Endometrial microvascular endothelial cells (primary cell): Measurements from ENCODE around the gene ATP6V1G3. TPM values are rescaled to one million over a fixed set of nuclear protein-coding genes. Genes with fewer than 3 reads are reported as not detected.
"Not testable (repeated sequence)": the region's sequence is repeated elsewhere in the genome, so short reads cannot be mapped to it uniquely, and the experiment has no call there.

Experiments used
- in situ Hi-C: cut with HindIII; loops from 2 replicates; pipeline ENCODE4 v1.10.0; 2017; ENCODE audit warnings: low sequenced_read_pairs, low pct_unique_long_range_greater_than_20kb; ENCODE audit errors: inconsistent ontology term
- total RNA-seq: library from RNA; depleted of rRNA; stranded (reverse); fragments of >200 nt; gene quantifications from one replicate; pipeline ENCODE4 v1.2.3, GENCODE V29; 2015; ENCODE audit errors: inconsistent ontology term

The ATP6V1G3 gene, protein sequence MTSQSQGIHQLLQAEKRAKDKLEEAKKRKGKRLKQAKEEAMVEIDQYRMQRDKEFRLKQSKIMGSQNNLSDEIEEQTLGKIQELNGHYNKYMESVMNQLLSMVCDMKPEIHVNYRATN
- total RNA-seq, result not detected

DNA sequence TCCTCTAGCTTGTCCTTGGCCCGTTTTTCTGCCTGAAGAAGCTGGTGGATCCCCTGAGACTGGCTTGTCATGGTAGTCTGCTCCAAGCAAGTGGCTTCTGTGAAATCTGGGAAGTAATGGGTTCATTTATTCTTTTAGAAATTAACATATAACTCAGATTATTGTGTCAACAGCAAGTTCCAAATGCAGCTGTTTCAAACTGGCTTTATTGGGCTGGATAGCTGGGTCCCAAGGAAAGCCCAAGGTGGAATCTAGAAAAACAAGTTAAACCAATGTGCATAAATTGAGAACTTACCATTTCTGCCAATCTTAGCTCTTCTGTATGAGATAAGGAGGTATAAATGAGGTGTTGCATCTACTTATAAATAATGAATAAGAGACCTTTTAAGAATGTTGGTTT is at the start of gene ATP6V1G3:
TSS of gene ATP6V1G3 (minus strand) at position 101 of the 400 bp plus-strand sequence. CDS start at position 71, 30 bp downstream.
- in situ Hi-C loops, result no loop called here

GRCh38 chr1:198588845-198589244 is 48.4 kb upstream of the ATP6V1G3 start:
- in situ Hi-C loops, result no loop called here

DNA sequence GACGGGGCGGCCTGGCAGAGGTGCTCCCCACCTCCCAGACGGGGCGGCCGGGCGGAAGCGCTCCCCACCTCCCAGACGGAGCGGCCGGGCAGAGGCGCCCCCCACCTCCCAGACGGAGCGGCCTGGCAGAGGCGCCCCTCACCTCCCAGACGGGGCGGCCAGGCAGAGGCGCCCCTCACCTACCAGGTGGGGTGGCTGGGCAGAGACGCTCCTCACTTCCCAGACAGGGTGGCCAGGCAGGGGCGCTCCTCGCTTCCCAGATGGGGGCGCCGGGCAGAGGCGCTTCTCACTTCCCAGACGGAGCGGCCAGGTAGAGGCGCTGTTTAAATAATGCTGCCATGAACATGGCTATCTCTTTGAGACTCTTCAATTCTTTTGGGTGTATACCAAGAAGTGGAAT is 43.7 kb upstream of the ATP6V1G3 start:
- in situ Hi-C loops, result no loop called here

DNA sequence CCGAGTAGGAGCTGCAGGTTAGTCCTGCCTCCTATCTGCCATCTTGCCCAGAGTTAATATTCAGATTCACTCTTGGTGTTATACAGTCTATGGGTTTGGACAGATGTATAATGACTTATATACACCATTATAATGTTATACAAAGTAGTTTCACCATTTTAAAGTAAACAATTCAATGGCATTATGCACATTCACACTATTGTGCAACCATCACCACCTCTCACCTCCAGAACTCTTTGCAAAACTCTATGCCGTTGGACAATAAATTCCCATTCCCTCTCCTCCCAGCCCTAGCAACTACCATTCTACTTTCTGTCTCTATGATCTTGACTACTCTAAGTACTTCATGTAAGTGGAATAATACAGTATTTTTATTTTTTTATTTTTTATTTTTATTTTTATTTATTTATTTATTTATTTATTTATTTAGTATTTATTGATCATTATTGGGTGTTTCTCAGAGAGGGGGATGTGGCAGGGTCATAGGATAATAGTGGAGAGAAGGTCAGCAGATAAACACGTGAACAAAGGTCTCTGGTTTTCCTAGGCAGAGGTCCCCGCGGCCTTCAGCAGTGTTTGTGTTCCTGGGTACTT is 42.8 kb upstream of the ATP6V1G3 start:
- in situ Hi-C loops, result not testable (repeated sequence)

- in situ Hi-C loops, result no loop called here
These were observed 37.0 kb upstream of the ATP6V1G3 start for GRCh38 chr1:198577444-198577843.

- in situ Hi-C loops, result no loop called here
These were observed 35.5 kb upstream of the ATP6V1G3 start for GRCh38 chr1:198575798-198576641.

DNA sequence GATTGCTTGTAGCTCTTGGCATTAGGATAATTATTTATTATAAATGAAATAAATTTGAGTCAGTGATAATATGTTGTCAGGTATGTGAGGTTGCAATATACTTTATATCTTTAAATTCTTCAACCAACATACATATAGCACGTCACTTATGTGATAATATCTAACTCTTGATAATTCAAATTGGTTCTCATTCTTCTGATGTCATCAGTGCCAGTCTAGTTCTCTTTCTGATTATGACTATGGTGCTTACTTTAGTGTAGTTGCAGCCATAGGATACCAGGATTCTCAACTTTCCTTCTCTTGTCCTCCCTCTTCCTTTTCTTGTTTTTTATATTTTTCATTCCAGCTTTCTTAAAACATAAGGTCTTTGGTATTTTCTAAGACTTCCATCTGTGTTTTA is 34.8 kb upstream of the ATP6V1G3 start:
- in situ Hi-C loops, result no loop called here

GRCh38 chr1:198574325-198574724 is 33.8 kb upstream of the ATP6V1G3 start:
- in situ Hi-C loops, result no loop called here

GRCh38 chr1:198564716-198565115 is 24.2 kb upstream of the ATP6V1G3 start:
- in situ Hi-C loops, result no loop called here

- in situ Hi-C loops, result no loop called here
These were observed 23.7 kb upstream of the ATP6V1G3 start for GRCh38 chr1:198564157-198564556.

DNA sequence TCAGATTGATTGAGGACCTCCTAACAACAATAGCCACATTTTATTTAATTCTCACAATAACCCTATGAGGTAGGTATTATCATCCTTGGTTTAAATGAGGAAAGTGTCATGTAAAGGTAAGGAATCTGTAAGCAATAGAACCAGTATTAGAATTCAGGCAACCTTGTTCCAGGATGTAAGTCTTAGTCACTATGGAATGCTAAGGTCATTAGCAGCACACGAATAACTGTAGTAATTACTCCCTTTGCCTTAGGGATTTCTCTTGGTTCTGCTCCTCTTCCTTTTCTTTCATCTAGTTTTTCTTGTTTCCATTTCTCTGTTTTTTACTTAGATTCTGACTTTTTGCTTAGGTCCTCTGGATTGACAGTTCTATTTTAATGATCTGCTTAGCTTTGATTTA is 23.1 kb upstream of the ATP6V1G3 start:
- in situ Hi-C loops, result no loop called here

GRCh38 chr1:198560161-198560560 is 19.7 kb upstream of the ATP6V1G3 start:
- in situ Hi-C loops, result no loop called here

DNA sequence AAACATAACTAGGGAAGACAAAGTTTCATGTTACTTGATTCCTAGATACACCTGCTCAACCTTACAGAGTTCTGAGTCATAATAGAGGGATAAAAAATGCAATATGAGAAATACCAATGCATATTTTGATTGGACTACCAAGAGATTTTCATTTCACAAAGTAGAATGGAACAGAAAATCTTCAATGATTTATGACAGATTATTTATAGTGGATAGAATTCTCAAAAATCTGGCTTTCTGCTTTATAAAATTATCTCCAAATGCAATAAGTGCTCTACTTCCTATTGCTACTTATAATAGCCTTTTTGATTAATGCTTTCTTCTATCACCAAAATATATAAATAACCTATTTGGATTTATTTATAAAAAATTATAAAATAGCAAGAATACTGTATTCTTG is 18.9 kb upstream of the ATP6V1G3 start:
- in situ Hi-C loops, result no loop called here

DNA sequence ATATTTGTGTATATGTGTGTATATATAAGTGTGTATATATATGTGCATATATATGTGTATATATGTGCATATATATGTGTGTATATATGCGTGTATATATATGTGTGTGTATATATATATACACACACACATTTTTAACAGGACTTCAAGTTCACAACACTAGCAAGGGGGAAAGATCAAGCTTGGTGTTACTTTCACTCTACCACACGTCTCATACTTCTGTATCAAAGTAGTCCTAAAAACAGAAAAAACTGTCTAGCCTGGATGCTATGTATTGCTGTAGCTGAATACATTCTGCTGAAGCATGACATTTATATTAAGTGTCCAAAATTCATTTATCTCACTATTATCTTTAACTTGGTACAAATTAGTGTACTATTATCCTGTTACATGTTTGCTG is 17.9 kb upstream of the ATP6V1G3 start:
- in situ Hi-C loops, result no loop called here

DNA sequence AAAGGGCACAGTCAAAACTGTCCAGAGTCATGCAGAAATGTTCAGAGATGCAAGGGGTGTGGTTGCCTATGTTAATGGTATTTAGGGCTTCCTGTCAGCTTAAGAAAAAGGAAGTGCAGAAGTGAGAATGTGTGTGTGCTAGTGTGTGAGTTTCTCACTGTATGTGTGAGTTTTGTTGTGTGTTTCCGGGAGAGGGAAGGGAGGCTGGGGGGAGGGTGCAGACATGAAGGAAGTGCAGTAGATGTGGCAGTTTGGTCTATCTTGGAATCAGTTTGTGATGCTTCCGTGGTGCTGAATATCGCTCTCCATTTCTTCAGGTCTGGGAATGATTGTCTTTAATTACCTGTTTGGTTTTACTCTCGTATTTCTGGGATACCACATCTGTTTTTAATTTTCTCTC is 16.5 kb upstream of the ATP6V1G3 start:
- in situ Hi-C loops, result no loop called here

DNA sequence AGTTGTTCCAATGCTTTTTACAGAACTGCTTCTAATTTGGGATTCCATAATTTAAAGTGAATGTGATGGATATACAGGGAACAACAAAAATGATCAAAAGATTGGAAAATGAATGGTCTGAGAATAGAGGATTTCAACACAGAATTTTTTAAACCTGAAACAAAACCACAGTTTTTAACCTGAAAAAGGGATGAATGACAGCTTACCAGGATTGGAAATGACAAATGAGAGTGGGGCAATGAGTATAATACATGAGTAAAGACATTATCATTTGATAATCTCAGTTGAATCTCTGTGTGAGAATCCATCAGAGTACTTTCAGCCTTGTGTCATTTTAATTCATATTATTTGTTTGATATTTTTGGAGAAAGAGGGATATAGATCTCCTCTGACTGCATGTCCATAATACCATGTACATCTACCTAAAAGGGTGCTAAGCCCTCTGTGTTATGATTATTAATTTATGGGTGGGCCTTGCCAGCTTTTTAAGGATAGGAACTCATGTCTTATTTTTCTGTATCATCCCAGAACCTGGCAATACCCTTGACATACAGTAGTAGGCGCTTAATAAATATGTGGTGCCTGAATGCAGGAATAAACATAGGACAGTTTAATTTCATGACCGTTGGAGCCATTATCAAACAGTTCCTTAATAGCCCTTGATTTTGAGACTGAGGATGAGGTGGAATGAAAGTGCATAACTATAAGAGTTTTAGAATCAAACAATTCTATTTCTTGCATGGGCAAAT is 12.4 kb upstream of the ATP6V1G3 start:
- in situ Hi-C loops, result no loop called here

DNA sequence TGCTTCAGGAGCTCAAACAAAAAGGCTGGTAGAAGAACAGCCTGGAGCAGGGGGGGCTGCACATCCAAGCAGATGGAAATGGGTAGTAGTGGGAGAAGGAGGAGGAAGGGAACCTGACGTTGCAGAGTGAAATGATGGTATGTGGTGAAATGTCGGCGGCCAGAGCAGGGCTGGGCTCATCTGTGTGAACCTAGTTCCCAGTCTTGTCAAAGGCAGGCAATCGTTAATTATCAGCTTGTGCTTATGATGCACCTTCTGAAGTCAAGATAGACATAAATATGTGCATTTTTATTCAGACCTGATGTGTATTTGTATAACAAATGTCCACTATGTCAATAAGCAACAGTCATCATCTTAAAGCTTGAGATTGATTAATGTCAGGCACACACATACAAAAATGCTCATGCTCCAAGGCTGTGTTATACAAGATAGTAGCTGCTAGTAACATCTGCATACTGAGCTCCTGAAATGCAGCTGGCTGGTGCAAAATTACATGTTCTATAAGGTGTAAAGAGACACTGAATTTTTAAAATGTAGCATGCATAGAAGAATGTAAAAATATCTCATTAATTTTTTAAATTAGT is 10.6 kb upstream of the ATP6V1G3 start:
- in situ Hi-C loops, result no loop called here

- in situ Hi-C loops, result no loop called here
These were observed 9.4 kb upstream of the ATP6V1G3 start for GRCh38 chr1:198549866-198550265.

GRCh38 chr1:198548890-198549289 is 8.4 kb upstream of the ATP6V1G3 start:
- in situ Hi-C loops, result no loop called here
